A549 (cell line): ENCODE data around the gene NME3. TPM values are rescaled to one million over a fixed set of nuclear protein-coding genes. Genes with fewer than 3 reads are reported as not detected.

ENCODE experiments used
- ATAC-seq, 2 experiments: fragments of 200-7000 bp in 1 of 2; fragments of >200 bp in 1 of 2; cut with Nextera tagmentation in 1 of 2; cut with Tn5 transposase in 1 of 2; 3 replicates each; pipeline versions ENCODE4 v1.8.0 to v1.9.1; 2018 to 2020; ENCODE audit warnings: mild to moderate bottlenecking in 1 of 2, moderate library complexity in 1 of 2
- CTCF ChIA-PET: fragments of 300-600 bp; sonication (Branson Sonifier 250); formaldehyde crosslinking; extraction: SDS; loops from one replicate; lab custom pipeline; 2021; ENCODE audit warnings: antibody characterized with exemption, inconsistent platforms; lab: Yijun Ruan, JAX
- POLR2A ChIA-PET: fragments of 350-600 bp; formaldehyde crosslinking; extraction: SDS; loops from one replicate; lab custom pipeline; 2021; ENCODE audit warnings: antibody characterized with exemption, inconsistent platforms; lab: Yijun Ruan, JAX
- DNase-seq, 2 experiments: peaks; one replicate each; pipeline versions ENCODE4 v3.0.0 to v3.0.0-alpha.2; 2011 to 2016; ENCODE audit warnings: low read depth in 1 of 2, low spot score in 1 of 2
- FAIRE-seq: peaks from 2 replicates; lab custom pipeline; 2011; peaks lifted over from hg19 to GRCh38; lab: Jason Lieb, UNC
- H3K27ac ChIP-seq, 2 experiments: fragments of >200 bp; sonication (Bioruptor Twin); formaldehyde crosslinking; 3 replicates each; pipeline ENCODE4 v1.5.1; 2016 to 2017
- H3K4me1 ChIP-seq: fragments of >200 bp; sonication (Bioruptor Twin); formaldehyde crosslinking; 3 replicates; pipeline ENCODE4 v1.6.1; 2016
- H3K4me2 ChIP-seq: fragments of >200 bp; sonication (Bioruptor Twin); formaldehyde crosslinking; 3 replicates; pipeline ENCODE4 v1.6.1; 2016
- H3K4me3 ChIP-seq: fragments of >200 bp; sonication (Bioruptor Twin); formaldehyde crosslinking; 3 replicates; pipeline ENCODE4 v1.5.1; 2016
- H3K9me3 ChIP-seq: fragments of >200 bp; sonication (Bioruptor Twin); formaldehyde crosslinking; 3 replicates; pipeline ENCODE4 v1.6.1; 2016
- ATOH8 ChIP-seq: fragments of 250-450 bp; sonication (Bioruptor Pico); IDR thresholded peaks from 2 replicates; pipeline ENCODE4 v1.5.0; 2020; ENCODE audit warnings: low read depth, mild to moderate bottlenecking, moderate library complexity
- CHD4 ChIP-seq: fragments of 200-600 bp; sonication (generic); IDR thresholded peaks from 2 replicates; pipeline ENCODE4 v1.6.1; 2016; ENCODE audit warnings: antibody characterized with exemption, mild to moderate bottlenecking, borderline replicate concordance
- EHMT2 ChIP-seq: fragments of 200-600 bp; sonication (generic); IDR thresholded peaks from 2 replicates; pipeline ENCODE4 v1.6.1; 2016; ENCODE audit warnings: antibody characterized with exemption, low read depth, mild to moderate bottlenecking, moderate library complexity
- GATA3 ChIP-seq: IDR thresholded peaks from 2 replicates; pipeline ENCODE4 v1.6.1; 2012; ENCODE audit warnings: borderline replicate concordance
- HOXA7 ChIP-seq: fragments of 250-450 bp; sonication (Bioruptor Pico); IDR thresholded peaks from 2 replicates; pipeline ENCODE4 v1.5.0; 2020; ENCODE audit warnings: mild to moderate bottlenecking, moderate library complexity
- HOXB13 ChIP-seq: fragments of 250-450 bp; sonication (Bioruptor Pico); IDR thresholded peaks from 2 replicates; pipeline ENCODE4 v1.5.0; 2020; ENCODE audit warnings: low read depth, mild to moderate bottlenecking, moderate library complexity
- JUN ChIP-seq, 2 experiments: fragments of >200 bp; sonication (Bioruptor Twin); formaldehyde crosslinking; IDR thresholded peaks; 2 replicates in 1 of 2; 3 replicates in 1 of 2; pipeline ENCODE4 v1.6.1; 2016 to 2017
- JUNB ChIP-seq: fragments of >200 bp; sonication (Bioruptor Twin); formaldehyde crosslinking; IDR thresholded peaks from 2 replicates; pipeline ENCODE4 v1.6.1; 2016
- KDM5A ChIP-seq: fragments of 200-600 bp; sonication (generic); IDR thresholded peaks from 2 replicates; pipeline ENCODE4 v1.6.1; 2016; ENCODE audit warnings: antibody characterized with exemption, mild to moderate bottlenecking
- MAFK ChIP-seq: fragments of 450-650 bp; IDR thresholded peaks from 2 replicates; pipeline ENCODE4 v1.6.1; 2014; ENCODE audit not compliant: partially characterized antibody
- MAZ ChIP-seq: fragments of 150-350 bp; IDR thresholded peaks from 2 replicates; pipeline ENCODE4 v1.6.1; 2014; ENCODE audit warnings: antibody characterized with exemption, low read depth, low read length, borderline replicate concordance
- NFE2L2 ChIP-seq: fragments of 150-350 bp; conservative IDR thresholded peaks from 2 replicates; pipeline ENCODE4 v1.6.1; 2014; ENCODE audit warnings: low read length
- PBX3 ChIP-seq: IDR thresholded peaks from 2 replicates; pipeline ENCODE4 v1.6.1; 2012
- POLR2A ChIP-seq: IDR thresholded peaks from 2 replicates; pipeline ENCODE4 v1.6.1; 2012; ENCODE audit warnings: mild to moderate bottlenecking, low read length
- RARB ChIP-seq: fragments of 250-450 bp; sonication (Bioruptor Pico); IDR thresholded peaks from 2 replicates; pipeline ENCODE4 v1.8.0; 2021; ENCODE audit warnings: mild to moderate bottlenecking, moderate library complexity
- REST ChIP-seq: fragments of 200-600 bp; sonication (generic); IDR thresholded peaks from 2 replicates; pipeline ENCODE4 v1.6.1; 2016; ENCODE audit warnings: antibody characterized with exemption, mild to moderate bottlenecking, moderate library complexity
- SMC3 ChIP-seq: fragments of >200 bp; sonication (Bioruptor Twin); formaldehyde crosslinking; IDR thresholded peaks from 3 replicates; pipeline ENCODE4 v1.6.1; 2018; ENCODE audit warnings: inconsistent platforms
- ZSCAN20 ChIP-seq: fragments of 250-450 bp; sonication (Bioruptor Pico); IDR thresholded peaks from 2 replicates; pipeline ENCODE4 v1.8.0; 2022; ENCODE audit warnings: mild to moderate bottlenecking, moderate library complexity
- WGBS: methylation state at CpG from one replicate; pipeline ENCODE4 v1.1.6; 2017; ENCODE audit errors: missing lambda C conversion rate; 5-methylcytosine and 5-hydroxymethylcytosine counted together
- polyA plus RNA-seq, 4 experiments: library from polyadenylated mRNA; depleted of rRNA in 3 of 4; stranded (reverse); fragments of >200 nt; fragmentation: RNase III in 1 of 4; extraction: RNeasy Plus Mini Kit Qiagen cat#74134 plus additional on column Dnase treatment in 1 of 4; gene quantifications; 2 replicates in 3 of 4; 3 replicates in 1 of 4; pipeline ENCODE4 v1.2.3, GENCODE V29; 2011 to 2017

The NME3 gene
- polyA plus RNA-seq, 2 of the 4 experiments (the other 2 are of a cell fraction): 15.2 to 49.9 TPM

GRCh38 chr16:1777375-1778199 lies 6.2 kb upstream of the NME3 start:
- WGBS: 86% methylated on average over 32 of the region's 36 CpGs
- H3K4me3 ChIP-seq: no peak overlapping the region
- DNase-seq (no peak), ATAC-seq (no peak), FAIRE-seq (no peak)
- H3K4me1 ChIP-seq: peaks cover 23% of the 10 kb centered on the region
- no peak overlapping the region for H3K4me2 ChIP-seq
- no peaks in the 10 kb centered on the region for H3K9me3 ChIP-seq
- POLR2A ChIA-PET: no interaction called here
- TF ChIP-seq HOXB13 (CRISPR knock-in tag) (no peak), MAZ (no peak), KDM5A (no peak), POLR2A (peak; percentile 5; the same call in 1 of the 2 replicates), PBX3 (0 out of 2 replicates have a peak, but pooled peaks have one; percentile 9), RARB (CRISPR knock-in tag) (no peak), NFE2L2 (no peak), ATOH8 (CRISPR knock-in tag) (no peak), REST (no peak), CHD4 (no peak), JUN (IDR thresholded peaks at IDR 0.05) (no peak; a peak in 1 of 5 replicates), EHMT2 (no peak), JUNB (no peak)
- TF ChIP-seq, all 56 proteins: peak for 2
- H3K27ac ChIP-seq: no peak overlapping the region
- CTCF ChIA-PET: interaction anchor here (0.8 to 1.6 kb wide), 3 partner anchors 12 to 152 kb away, joined by 3 to 6 read pairs (median 3); no protein-coding TSS in a partner anchor

GRCh38 chr16:1776991-1777374 lies 5.6 kb upstream of the NME3 start:
- DNase-seq: no peak
- POLR2A ChIA-PET: no interaction called here
- TF ChIP-seq MAFK (no peak), HOXA7 (CRISPR knock-in tag) (no peak), ZSCAN20 (CRISPR knock-in tag) (no peak), SMC3 (no peak), GATA3 (no peak)
- FAIRE-seq: no peak
- 95% methylated on average over 22 of the region's 22 CpGs for WGBS
- Histone ChIP-seq H3K4me3 (no peak overlapping the region), H3K27ac (no peak overlapping the region), H3K4me1 (peaks cover 23% of the 10 kb centered on the region), H3K9me3 (no peaks in the 10 kb centered on the region), H3K4me2 (no peak overlapping the region)
- ATAC-seq: no peak
- CTCF ChIA-PET: interaction anchor here (1.1 to 1.6 kb wide), 2 partner anchors 13 to 153 kb away, joined by 3 to 6 read pairs; no protein-coding TSS in a partner anchor
